ENCODE results near the gene KIAA1671.

The KIAA1671 gene

DNA sequence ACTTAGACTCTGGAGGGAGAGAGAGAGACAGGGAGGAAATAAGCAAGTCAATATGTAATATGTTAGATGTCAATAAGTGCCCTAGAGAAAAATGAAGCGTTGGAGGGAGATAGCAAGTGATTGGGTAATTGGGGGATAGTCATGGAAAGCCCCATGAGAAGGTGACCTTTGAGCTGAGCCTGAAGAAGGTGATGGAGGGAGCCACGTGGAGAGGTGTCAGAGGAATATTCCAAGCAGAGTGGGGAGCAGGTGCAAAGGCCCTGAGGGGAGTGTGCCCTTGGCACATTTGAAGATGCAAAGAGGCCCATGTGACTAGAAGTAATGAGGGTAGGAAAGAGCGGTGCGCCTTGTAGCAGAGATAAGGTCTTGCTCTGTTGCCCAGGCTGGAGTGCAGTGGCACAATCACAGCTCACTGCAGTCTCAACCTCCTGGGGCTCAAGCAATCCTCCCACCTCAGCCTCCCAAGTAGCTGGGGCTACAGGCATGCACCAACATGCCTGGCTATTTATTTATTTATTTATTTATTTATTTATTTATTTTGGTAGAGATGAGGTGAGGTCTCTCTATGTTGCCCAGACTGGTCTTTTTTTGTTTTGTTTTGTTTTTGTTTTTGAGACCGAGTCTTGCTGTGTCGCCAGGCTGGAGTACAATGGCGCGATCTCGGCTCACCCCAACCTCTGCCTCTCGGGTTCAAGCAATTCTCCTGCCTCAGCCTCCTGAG lies 8.1 kb upstream of the KIAA1671 start:
- TF ChIP-seq, protein P1, sequence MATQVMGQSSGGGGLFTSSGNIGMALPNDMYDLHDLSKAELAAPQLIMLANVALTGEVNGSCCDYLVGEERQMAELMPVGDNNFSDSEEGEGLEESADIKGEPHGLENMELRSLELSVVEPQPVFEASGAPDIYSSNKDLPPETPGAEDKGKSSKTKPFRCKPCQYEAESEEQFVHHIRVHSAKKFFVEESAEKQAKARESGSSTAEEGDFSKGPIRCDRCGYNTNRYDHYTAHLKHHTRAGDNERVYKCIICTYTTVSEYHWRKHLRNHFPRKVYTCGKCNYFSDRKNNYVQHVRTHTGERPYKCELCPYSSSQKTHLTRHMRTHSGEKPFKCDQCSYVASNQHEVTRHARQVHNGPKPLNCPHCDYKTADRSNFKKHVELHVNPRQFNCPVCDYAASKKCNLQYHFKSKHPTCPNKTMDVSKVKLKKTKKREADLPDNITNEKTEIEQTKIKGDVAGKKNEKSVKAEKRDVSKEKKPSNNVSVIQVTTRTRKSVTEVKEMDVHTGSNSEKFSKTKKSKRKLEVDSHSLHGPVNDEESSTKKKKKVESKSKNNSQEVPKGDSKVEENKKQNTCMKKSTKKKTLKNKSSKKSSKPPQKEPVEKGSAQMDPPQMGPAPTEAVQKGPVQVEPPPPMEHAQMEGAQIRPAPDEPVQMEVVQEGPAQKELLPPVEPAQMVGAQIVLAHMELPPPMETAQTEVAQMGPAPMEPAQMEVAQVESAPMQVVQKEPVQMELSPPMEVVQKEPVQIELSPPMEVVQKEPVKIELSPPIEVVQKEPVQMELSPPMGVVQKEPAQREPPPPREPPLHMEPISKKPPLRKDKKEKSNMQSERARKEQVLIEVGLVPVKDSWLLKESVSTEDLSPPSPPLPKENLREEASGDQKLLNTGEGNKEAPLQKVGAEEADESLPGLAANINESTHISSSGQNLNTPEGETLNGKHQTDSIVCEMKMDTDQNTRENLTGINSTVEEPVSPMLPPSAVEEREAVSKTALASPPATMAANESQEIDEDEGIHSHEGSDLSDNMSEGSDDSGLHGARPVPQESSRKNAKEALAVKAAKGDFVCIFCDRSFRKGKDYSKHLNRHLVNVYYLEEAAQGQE (IDR thresholded peaks at IDR 0.05; ENCODE audit: insufficient read depth in 1 of 2, low read depth in 2 of 2, low read length in 2 of 2), result no peak
- TF ChIP-seq FOXP2 (optimal IDR thresholded peaks at IDR 0.05; ENCODE audit: borderline replicate concordance, extremely low read depth, extremely low read length, insufficient read depth) (no peak), SIN3A (IDR thresholded peaks at IDR 0.05; ENCODE audit: borderline replicate concordance, insufficient read depth, low read length) (no peak), POLR2AphosphoS5 (IDR thresholded peaks at IDR 0.05; ENCODE audit: low read depth, low read length) (no peak), TAF1 (IDR thresholded peaks at IDR 0.05; ENCODE audit: borderline replicate concordance, insufficient read depth, low read length) (no peak)

DNA sequence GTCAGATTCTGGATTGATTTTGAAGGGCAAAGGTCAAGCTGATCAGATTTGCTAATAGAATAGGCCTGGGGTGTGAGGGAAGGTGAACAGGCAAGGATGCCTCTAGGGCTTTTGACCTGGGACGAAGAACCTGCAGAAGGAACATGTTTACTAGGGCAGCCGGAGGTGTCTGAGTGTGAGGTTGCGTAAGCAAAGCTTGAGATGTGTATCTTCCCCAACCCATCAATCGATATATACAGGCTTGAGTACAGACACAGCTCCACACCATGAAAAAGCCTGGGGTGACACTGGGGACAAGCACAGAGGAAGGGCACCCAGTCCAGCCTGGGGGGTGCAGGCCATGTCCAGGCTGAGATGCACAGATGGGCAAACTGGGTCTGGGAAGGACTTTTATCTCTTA lies 7.1 kb upstream of the KIAA1671 start:
- no peak for TF ChIP-seq POLR2AphosphoS5 (IDR thresholded peaks at IDR 0.05; ENCODE audit: low read depth, low read length)
- TF ChIP-seq FOXP2 (optimal IDR thresholded peaks at IDR 0.05; ENCODE audit: borderline replicate concordance, extremely low read depth, extremely low read length, insufficient read depth), result no peak
- TF ChIP-seq TAF1 (IDR thresholded peaks at IDR 0.05; ENCODE audit: borderline replicate concordance, insufficient read depth, low read length), result no peak
- TF ChIP-seq SIN3A (IDR thresholded peaks at IDR 0.05; ENCODE audit: borderline replicate concordance, insufficient read depth, low read length), result no peak
- TF ChIP-seq, protein P1 (IDR thresholded peaks at IDR 0.05; ENCODE audit: insufficient read depth in 1 of 2, low read depth in 2 of 2, low read length in 2 of 2), result no peak

DNA sequence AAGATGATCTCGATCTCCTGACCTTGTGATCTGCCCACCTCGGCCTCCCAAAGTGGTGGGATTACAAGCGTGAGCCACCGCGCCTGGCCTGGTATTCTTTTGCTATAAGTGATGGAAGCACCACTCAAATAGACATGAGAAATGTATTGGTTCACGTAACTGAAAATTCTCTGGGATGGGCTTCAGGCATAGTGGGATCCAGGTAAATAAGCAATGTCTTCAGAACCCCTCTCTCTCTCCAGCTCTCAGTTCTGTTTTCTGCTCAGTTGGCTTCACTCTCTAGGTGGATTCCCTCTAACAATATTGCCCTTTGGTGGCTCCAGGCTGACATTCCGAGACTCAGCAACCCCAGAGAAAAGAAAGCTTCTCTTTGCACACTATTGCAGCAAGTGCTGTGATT lies 5.1 kb upstream of the KIAA1671 start:
- TF ChIP-seq, protein P1 (IDR thresholded peaks at IDR 0.05; ENCODE audit: insufficient read depth in 1 of 2, low read depth in 2 of 2, low read length in 2 of 2), result no peak
- TF ChIP-seq SIN3A (IDR thresholded peaks at IDR 0.05; ENCODE audit: borderline replicate concordance, insufficient read depth, low read length) (no peak), POLR2AphosphoS5 (IDR thresholded peaks at IDR 0.05; ENCODE audit: low read depth, low read length) (no peak), FOXP2 (optimal IDR thresholded peaks at IDR 0.05; ENCODE audit: borderline replicate concordance, extremely low read depth, extremely low read length, insufficient read depth) (no peak), TAF1 (IDR thresholded peaks at IDR 0.05; ENCODE audit: borderline replicate concordance, insufficient read depth, low read length) (no peak)

DNA sequence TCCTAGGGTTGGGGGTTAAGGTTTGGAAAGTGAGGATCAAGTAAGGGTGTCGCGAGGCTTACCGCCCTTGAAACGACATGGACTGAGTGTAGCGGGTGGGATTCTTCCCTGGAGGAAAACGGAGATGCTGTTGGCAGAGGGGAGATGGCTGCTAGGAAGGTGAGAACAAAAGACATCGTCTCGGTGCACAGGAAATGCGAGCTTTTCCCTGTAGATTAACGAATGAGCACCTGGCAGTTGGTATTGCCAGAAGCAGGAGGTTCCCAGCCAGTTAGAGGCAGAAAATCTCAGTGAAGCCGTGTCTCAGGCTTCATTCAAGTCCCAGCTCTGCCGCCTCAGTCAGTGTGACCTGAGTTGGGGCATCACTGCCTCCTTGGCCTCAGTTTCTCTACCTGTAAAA lies 4.6 kb upstream of the KIAA1671 start:
- TF ChIP-seq, protein P1 (IDR thresholded peaks at IDR 0.05; ENCODE audit: insufficient read depth in 1 of 2, low read depth in 2 of 2, low read length in 2 of 2), result no peak
- no peak for TF ChIP-seq POLR2AphosphoS5 (IDR thresholded peaks at IDR 0.05; ENCODE audit: low read depth, low read length)

Measured in PFSK-1 (cell line).